Fibroblast of lung (primary cell): Measurements from ENCODE around the gene VRK1. TPM values are rescaled to one million over a fixed set of nuclear protein-coding genes. Genes with fewer than 3 reads are reported as not detected.

Experiments
- DNase-seq, 2 donors: peaks; one replicate each; pipeline versions ENCODE4 v3.0.0 to v3.0.0-alpha.2; 2010; ENCODE audit warnings: low read depth in 2 of 2
- H2AFZ ChIP-seq: 2 replicates; pipeline ENCODE4 v1.5.1; 2012; ENCODE audit warnings: low read length, control low read depth, inconsistent platforms
- H3K27ac ChIP-seq: 2 replicates; pipeline ENCODE4 v1.5.1; 2011; ENCODE audit warnings: low read length, control low read depth; ENCODE audit not compliant: insufficient read depth
- H3K27me3 ChIP-seq: 2 replicates; pipeline ENCODE4 v1.5.1; 2011; ENCODE audit warnings: mild to moderate bottlenecking, low read length; ENCODE audit not compliant: control insufficient read depth, insufficient read depth
- H3K36me3 ChIP-seq: 2 replicates; pipeline ENCODE4 v1.5.1; 2011; ENCODE audit warnings: low read length; ENCODE audit not compliant: control insufficient read depth, insufficient read depth
- H3K4me1 ChIP-seq: 2 replicates; pipeline ENCODE4 v1.5.1; 2011; ENCODE audit warnings: low read length; ENCODE audit not compliant: control insufficient read depth, insufficient read depth; ENCODE audit errors: extremely low read depth
- H3K4me2 ChIP-seq: 2 replicates; pipeline ENCODE4 v1.5.1; 2011; ENCODE audit warnings: low read length, control low read depth; ENCODE audit not compliant: insufficient read depth; ENCODE audit errors: extremely low read depth
- H3K4me3 ChIP-seq, 4 experiments: fragments of 200-600 bp in 1 of 4; sonication (generic) in 1 of 4; replicated peaks in 1 of 4; 2 replicates each; pipeline ENCODE4 v1.5.1; 2011 to 2016; ENCODE audit warnings: low read length in 4 of 4, low read depth in 3 of 4, mild to moderate bottlenecking in 3 of 4, control low read depth in 2 of 4, inconsistent platforms in 1 of 4, mixed read lengths in 1 of 4; ENCODE audit not compliant: insufficient read depth in 1 of 4; ENCODE audit errors: control extremely low read depth in 1 of 4
- H3K79me2 ChIP-seq: 2 replicates; pipeline ENCODE4 v1.5.1; 2012; ENCODE audit warnings: mild to moderate bottlenecking, low read length, inconsistent platforms; ENCODE audit not compliant: control insufficient read depth, insufficient read depth
- H3K9ac ChIP-seq: 2 replicates; pipeline ENCODE4 v1.5.1; 2011; ENCODE audit warnings: mild to moderate bottlenecking, low read length, control low read depth; ENCODE audit not compliant: insufficient read depth
- H3K9me3 ChIP-seq: 2 replicates; pipeline ENCODE4 v1.5.1; 2012; ENCODE audit warnings: low read depth, low read length; ENCODE audit not compliant: control insufficient read depth, insufficient read depth
- H4K20me1 ChIP-seq: 2 replicates; pipeline ENCODE4 v1.5.1; 2011; ENCODE audit warnings: low read length; ENCODE audit not compliant: control insufficient read depth, insufficient read depth; ENCODE audit errors: extremely low read depth
- CTCF ChIP-seq, 2 donors: IDR thresholded peaks in 1 of 2; conservative IDR thresholded peaks in 1 of 2; 1 replicate in 1 of 2; 2 replicates in 1 of 2; pipeline ENCODE4 v1.5.1; 2011 to 2012; ENCODE audit warnings: low read length in 2 of 2, control low read depth in 1 of 2, inconsistent platforms in 1 of 2, low read depth in 1 of 2, mild to moderate bottlenecking in 1 of 2
- EZH2 ChIP-seq: IDR thresholded peaks from 2 replicates; pipeline ENCODE4 v1.5.1; 2012; ENCODE audit warnings: low read length, control low read depth, mild to moderate bottlenecking; ENCODE audit errors: missing control alignments
- polyA plus RNA-seq, 2 donors: library from polyadenylated mRNA; depleted of rRNA in 1 of 2; stranded (reverse) in 1 of 2; unstranded in 1 of 2; fragments of >200 nt; gene quantifications; 2 replicates each; pipeline ENCODE4 v1.2.1, GENCODE V29; 2011 to 2012; ENCODE audit warnings: missing spikeins in 1 of 2
- total RNA-seq: library from RNA; depleted of rRNA; stranded (reverse); fragments of >200 nt; gene quantifications from 2 replicates; pipeline ENCODE4 v1.2.1, GENCODE V29; 2014

The VRK1 gene
- total and polyA plus RNA-seq, 2 donors (not counting 1 experiment from before 2014, with no cell fraction given): 11.5 to 24.9 TPM

- Histone ChIP-seq H3K9me3 (no peaks in the 10 kb centered on the region), H4K20me1 (no peaks in the 10 kb centered on the region), H2AFZ (no peak overlapping the region), H3K9ac (no peak overlapping the region), H3K4me3 (no peak overlapping the region), H3K79me2 (no peaks in the 10 kb centered on the region), H3K36me3 (no peaks in the 10 kb centered on the region), H3K27ac (no peak overlapping the region), H3K4me1 (no peaks in the 10 kb centered on the region), H3K4me2 (no peak overlapping the region), H3K27me3 (no peaks in the 10 kb centered on the region)
- TF ChIP-seq CTCF (conservative IDR thresholded peaks at IDR 0.05 in 1 of 2, IDR thresholded peaks at IDR 0.05 in 1 of 2; ENCODE audit: low read depth in 1 of 2, low read length in 2 of 2) (no peak), EZH2 (no peak)
- DNase-seq: no peak
Measured at GRCh38 chr14:96911499-96912149, 114.4 kb downstream of the VRK1 start.

DNA sequence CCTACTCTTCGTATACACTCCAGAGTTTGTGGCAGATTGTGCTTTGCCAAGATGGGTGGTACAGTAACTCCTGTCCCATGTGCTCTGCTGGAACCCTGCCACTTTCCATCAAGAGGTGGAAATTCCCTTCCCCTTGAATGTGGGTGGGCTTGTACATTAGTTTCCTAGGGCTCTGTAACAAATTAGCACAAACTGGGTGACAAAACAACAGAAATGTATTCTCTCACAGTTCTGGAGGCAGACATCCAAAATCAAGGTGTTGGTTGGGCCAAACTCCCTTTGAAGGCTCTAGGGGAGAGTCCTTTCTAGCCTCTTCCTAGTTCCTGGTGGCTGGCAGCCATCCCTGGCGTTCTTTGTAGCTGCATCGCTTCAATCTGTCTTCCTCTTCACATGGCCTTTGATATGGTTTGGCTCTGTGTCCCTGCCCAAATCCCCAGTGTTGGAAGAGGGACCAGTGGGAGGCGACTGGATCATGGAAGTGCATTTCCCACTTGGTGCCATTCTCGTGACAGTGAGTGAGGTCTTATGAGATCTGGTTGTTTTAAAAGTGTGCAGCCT, 117.5 kb downstream of the VRK1 start:
- Histone ChIP-seq H3K27me3 (no peaks in the 10 kb centered on the region), H3K9ac (no peak overlapping the region), H3K4me1 (no peaks in the 10 kb centered on the region), H3K4me3 (no peak overlapping the region), H3K9me3 (no peaks in the 10 kb centered on the region), H4K20me1 (no peaks in the 10 kb centered on the region), H3K27ac (no peak overlapping the region), H3K4me2 (no peak overlapping the region), H3K36me3 (no peaks in the 10 kb centered on the region), H3K79me2 (no peaks in the 10 kb centered on the region), H2AFZ (no peak overlapping the region)
- TF ChIP-seq CTCF (conservative IDR thresholded peaks at IDR 0.05 in 1 of 2, IDR thresholded peaks at IDR 0.05 in 1 of 2; ENCODE audit: low read depth in 1 of 2, low read length in 2 of 2) (no peak), EZH2 (no peak)
- peak in 1 of 2 donors; percentile 10 for DNase-seq

GRCh38 chr14:96915478-96915877, 118.3 kb downstream of the VRK1 start:
- no peak overlapping the region for H2AFZ ChIP-seq
- H3K9me3 ChIP-seq: no peaks in the 10 kb centered on the region
- no peak for DNase-seq
- TF ChIP-seq CTCF (conservative IDR thresholded peaks at IDR 0.05 in 1 of 2, IDR thresholded peaks at IDR 0.05 in 1 of 2; ENCODE audit: low read depth in 1 of 2, low read length in 2 of 2): no peak
- no peak for TF ChIP-seq EZH2
- no peak overlapping the region for H3K4me3 ChIP-seq
- H3K79me2 ChIP-seq: no peaks in the 10 kb centered on the region
- no peaks in the 10 kb centered on the region for H3K27me3 ChIP-seq
- no peaks in the 10 kb centered on the region for H3K4me1 ChIP-seq
- no peaks in the 10 kb centered on the region for H4K20me1 ChIP-seq
- H3K9ac ChIP-seq: no peak overlapping the region
- no peaks in the 10 kb centered on the region for H3K36me3 ChIP-seq
- H3K4me2 ChIP-seq: no peak overlapping the region
- no peak overlapping the region for H3K27ac ChIP-seq
